GM18505 (cell line): ENCODE measurements around the gene PGRMC2.
A peak's percentile ranks its signal among the peaks of the same experiment; 100 is the strongest.

Experiments used
- ATAC-seq: cut with Tn5 transposase; IDR thresholded peaks from one replicate; pipeline ENCODE4 v1.9.1; 2021; ENCODE audit not compliant: unreplicated experiment
- POLR2A ChIP-seq: IDR thresholded peaks from 4 replicates; pipeline ENCODE4 v1.6.1; 2011; ENCODE audit warnings: borderline replicate concordance; ENCODE audit not compliant: insufficient read depth, insufficient read length; ENCODE audit errors: extremely low read depth

PGRMC2 gene

DNA sequence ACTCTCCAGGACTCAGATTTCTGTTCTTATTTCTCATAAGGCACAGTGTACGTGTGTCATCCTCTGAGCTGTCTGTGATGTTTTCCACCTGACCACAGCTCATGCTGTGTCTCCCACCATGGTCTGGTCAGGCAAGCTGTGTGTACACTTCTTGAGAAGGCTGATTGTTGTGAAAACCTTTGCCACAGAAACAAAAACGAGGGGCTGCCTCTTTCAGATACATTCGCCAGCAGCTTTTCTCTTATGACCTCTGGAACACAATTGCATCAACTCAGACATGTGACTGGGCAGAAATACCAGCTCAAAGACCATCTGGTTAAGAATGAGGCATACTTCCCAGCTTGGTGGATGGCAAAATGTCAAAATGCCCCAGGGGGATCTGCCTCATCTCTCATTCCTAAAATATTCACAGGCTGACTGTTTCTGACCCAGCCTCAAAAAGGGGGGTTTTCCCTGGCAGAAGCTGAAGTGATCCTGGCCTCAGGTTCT lies 46.1 kb downstream of the PGRMC2 start:
- ATAC-seq, result no peak
- no peak for TF ChIP-seq POLR2A

DNA sequence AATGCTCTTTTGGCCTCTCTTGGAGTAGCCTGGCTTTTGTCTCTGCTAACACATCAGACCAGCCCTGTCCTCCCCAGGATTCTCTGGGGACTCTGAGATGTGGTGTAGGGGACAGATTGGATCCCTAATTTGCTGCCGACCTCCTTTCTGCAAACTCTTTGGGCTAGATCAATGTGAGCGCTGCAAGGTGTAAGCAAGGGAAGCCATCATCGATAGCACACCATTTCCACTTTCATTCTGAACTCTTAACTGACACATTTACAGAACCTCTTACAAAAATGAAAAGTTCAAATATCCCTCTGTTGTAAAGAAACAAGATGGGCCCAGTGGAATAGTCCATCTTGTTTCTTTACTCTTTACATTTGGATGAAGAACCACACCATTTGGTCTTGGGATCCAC lies 46.6 kb downstream of the PGRMC2 start:
- no peak for TF ChIP-seq POLR2A
- ATAC-seq, result no peak

DNA sequence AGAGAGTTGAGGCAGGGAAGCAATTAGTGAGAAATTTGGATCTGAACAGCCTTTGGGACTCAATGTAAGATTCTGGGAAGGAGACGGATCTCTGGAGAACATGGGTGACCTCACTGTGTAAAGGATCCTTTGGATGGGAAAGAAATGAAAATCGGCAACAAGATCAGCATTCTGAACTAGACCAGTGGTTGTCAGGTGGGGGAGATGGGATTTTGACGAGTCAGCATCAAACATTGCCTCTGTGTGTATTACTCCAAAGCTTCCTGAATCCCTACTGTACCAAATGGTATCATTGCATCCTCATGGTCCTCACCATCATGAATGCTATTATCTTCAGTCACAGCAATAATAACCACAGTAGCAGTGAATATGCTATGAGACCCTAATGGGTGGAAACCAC lies 52.8 kb downstream of the PGRMC2 start:
- no peak for TF ChIP-seq POLR2A
- no peak for ATAC-seq

GRCh38 chr4:128232719-128233118 lies 54.9 kb downstream of the PGRMC2 start:
- no peak for ATAC-seq
- TF ChIP-seq POLR2A, result no peak

- ATAC-seq, result no peak
- no peak for TF ChIP-seq POLR2A
Measured at GRCh38 chr4:128228845-128229795, 58.5 kb downstream of the PGRMC2 start.

DNA sequence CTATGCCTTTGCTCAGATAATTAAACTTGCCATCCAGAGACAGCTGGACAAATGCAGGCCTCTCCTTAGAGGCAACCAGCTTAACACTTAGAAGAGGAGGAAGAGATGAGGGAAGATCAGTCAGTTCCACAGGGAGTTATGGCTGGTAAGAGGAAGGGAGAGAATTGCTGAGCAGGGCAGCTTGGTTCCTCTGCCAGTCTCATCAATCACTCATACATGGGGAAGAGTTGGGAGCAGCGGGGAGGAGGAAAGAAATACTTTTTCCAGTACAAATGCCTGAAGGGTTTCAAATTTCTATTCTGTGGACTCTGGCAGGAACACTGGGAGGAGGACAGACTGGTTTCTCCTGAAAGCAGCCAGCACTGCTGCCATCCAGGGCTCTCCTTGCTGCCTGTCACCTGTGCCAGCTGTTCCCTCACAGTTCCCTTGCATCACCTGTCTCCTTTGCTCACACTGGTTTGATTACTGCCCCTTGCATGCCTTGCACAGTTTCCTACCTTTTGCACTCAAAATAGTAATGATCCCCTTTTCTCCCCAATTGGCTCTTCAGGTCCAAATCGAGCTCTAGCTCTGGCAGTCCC lies 59.5 kb downstream of the PGRMC2 start:
- ATAC-seq, result no peak
- TF ChIP-seq POLR2A, result no peak

- ATAC-seq, result no peak
- TF ChIP-seq POLR2A, result no peak
Measured at GRCh38 chr4:128225148-128225547, 62.5 kb downstream of the PGRMC2 start.

GRCh38 chr4:128221586-128221985 lies 66.0 kb downstream of the PGRMC2 start:
- no peak for ATAC-seq
- no peak for TF ChIP-seq POLR2A

DNA sequence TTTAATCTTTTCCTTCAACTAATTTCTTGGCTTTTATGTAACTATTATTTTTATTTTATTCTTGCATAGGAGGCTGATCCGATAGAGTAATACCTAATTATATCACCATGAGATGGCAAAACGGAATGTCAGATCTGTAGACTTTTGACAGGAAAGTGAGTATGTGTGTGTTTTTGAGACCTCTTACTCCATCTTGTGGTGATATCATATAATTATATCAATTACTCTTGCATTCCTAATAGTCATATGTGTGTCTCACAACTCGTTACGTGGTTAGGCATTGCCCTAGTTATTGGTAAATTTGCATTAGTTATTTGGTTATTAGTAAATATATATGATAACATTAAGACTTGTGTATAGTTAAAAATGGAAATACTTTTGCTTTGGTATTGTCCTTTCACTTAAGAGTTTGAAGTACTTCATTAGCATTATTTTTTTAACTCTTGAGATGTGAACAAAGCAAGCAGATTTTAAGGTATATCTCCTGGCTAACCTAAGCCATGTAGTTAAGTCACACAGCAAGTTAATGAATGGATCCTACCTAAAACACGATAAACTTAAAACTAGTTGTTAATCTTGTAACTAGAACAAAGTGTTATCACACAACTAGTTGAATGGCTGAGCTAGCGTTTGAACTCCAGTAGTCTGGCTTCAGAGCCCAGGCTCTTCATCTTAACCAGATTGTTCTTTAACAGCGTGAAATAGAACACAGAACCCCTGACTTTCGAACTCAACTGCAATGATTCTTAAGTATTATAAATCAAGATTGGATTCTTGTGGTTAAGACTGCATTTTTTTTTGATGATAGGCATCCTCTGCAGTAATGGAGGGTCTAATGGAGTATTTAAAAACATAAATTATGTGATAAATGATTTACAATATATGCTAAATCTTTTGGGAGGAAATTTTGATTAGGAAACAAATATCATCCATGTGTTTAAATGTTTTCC lies 67.1 kb downstream of the PGRMC2 start:
- ATAC-seq, result peak; percentile 73
- TF ChIP-seq POLR2A, result no peak
